Renal cortical epithelial cell (primary cell): ENCODE measurements around the gene MACROD2. TPM values are rescaled to one million over a fixed set of nuclear protein-coding genes. Genes with fewer than 3 reads are reported as not detected.
A peak's percentile ranks its signal among the peaks of the same experiment; 100 is the strongest.

Experiments
- DNase-seq: peaks from one replicate; pipeline ENCODE4 v3.0.0-alpha.2; 2011; ENCODE audit warnings: low read depth
- total RNA-seq: library from RNA; depleted of rRNA; stranded (reverse); fragments of >200 nt; gene quantifications from 2 replicates; pipeline ENCODE4 v1.2.3, GENCODE V29; 2014

Gene MACROD2
- total RNA-seq, 1 donor from 2014 or later, result 5.4 TPM

GRCh38 chr20:14860410-14860814 is 865.1 kb downstream of the MACROD2 start:
- peak; percentile 43 for DNase-seq

GRCh38 chr20:14861028-14861699 is 865.8 kb downstream of the MACROD2 start:
- no peak for DNase-seq

DNA sequence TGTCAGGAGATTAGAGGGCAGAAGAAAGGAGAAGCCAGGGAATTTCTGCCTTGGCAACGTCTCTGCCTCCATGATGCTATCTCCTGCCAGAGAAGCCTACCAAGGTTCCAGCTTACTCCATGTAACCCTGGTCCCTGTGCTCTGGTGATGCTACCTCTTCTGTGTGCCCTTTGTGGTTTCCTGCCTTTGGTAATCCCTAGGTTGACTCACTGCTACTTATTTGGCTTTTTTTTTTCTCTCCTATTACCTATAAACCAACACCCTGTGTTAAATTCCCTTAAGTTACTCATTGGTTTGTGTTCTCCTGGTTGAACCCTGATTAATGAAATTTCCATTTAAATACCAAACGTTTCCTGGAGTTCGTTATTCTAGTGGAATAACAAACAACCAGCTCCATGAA is 869.9 kb downstream of the MACROD2 start:
- peak; percentile 96 for DNase-seq

DNA sequence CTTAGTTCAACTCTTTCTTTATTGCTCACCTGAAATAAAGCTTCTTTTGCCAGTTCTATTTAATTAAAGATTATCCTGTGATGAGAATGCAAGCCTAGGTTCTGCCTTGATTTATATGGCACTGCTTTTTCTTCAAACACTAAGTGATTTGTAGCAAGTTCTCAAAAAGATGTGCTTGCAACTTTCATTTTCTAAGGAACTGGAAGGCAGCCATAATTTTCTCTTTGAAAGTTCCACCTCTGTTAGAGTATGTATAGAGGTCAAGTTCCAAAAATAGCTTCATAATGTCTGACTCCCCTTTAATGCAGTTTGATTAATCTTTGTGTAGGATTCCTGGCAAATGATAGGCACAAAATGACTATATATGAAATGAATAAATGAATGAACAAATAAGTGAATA is 870.4 kb downstream of the MACROD2 start:
- no peak for DNase-seq

DNA sequence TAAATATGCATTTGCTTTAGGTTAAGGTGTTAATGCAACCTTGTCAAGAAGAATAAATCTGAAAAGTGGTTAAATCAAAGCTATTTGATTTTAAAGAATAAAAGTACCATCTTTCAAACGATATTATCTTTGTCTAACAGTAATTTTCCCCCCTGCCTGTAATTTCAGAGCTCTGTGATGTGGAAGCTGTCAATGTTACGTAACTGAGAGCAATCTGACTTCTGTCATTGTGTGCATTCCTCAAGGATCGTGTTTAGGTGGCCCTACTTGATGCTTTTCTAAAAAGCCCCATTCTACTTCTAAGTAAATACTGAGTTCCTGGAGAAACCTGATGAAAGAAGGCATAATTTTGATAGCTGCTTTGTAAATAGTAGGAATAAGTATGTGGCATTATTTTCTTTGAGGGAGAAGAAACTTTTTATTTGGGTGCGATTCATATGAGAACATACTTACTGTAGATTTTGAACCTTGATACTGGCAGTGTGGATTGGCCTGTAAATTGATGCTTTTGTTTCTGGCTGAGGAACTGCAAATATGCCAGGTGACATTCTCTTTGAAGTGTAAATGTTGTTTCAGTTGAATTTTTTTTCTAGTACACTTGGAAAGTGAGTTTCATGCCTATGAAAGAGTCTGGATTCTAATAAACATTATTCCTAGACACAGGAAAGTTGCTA is 871.7 kb downstream of the MACROD2 start:
- DNase-seq, result no peak

- no peak for DNase-seq
These were observed 882.1 kb downstream of the MACROD2 start for GRCh38 chr20:14877301-14878028.

DNA sequence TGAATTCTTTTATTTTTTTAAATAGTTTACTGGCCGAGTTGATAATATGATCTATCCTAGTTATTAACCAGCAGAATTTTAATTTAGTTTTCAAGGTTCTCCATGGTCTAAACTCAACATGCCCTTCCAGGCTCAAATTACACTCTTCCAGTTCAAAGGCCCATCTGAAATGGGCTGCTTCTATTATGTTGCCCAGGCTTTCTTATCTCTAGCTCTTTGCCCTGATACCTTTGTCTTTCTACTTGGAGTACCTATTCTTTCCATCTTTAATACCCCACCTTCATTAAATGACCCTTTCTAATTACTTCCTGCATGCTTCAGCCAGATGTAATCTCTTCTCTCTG is 883.3 kb downstream of the MACROD2 start:
- DNase-seq, result no peak

DNA sequence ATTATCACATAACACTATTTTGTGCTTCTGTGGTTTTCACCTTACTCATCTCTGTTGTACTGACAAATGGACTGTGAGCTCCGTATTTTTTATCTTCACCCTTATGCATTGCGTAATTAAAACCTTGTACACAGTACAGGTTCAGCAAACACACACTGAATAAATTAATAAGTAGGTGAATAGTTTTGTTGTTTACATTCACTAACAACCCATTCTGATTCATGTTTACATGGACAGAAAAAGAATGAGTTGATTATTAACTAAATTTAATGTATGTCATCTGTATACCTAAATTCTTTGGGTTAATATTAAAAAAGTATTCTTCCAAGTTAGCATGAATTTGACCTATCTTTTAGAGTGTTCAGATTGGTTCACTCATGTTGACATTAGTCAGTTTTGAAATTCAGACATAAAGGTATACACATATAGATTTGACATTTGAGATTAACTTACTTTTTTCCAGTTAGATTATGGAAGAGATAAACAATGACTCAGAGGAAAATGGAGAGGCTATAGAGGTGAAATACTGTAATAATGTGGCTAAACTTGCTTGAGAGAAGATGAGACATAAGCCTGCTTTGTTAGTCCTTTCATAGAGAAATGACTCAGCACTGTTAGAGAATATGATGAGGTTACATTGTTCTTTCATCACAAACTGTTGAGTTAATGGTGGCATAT is 883.8 kb downstream of the MACROD2 start:
- DNase-seq, result peak; percentile 92

- DNase-seq, result no peak
These were observed 884.5 kb downstream of the MACROD2 start for GRCh38 chr20:14879839-14880238.

GRCh38 chr20:14881518-14881917 is 886.2 kb downstream of the MACROD2 start:
- no peak for DNase-seq

DNA sequence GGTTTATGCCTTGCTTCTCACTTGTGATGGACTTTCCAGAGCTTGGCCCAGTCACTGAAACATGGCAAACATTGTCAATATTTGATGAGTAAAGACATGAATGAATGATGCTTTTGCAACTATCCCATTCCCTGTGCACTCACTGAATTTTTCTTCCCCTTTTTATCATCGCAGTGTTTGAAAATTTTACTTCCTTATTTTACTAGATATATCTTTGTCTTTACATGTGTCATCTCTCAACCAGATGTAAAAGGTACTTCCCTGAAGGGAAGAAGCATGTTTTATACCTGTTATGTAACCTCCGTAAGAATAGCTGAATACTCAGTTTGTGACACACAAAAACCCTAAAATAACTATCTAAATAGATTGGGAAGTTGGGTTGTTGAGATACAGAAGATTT is 886.8 kb downstream of the MACROD2 start:
- no peak for DNase-seq

GRCh38 chr20:14882846-14883245 is 887.5 kb downstream of the MACROD2 start:
- peak; percentile 8 for DNase-seq

GRCh38 chr20:14883324-14883723 is 888.0 kb downstream of the MACROD2 start:
- peak; percentile 57 for DNase-seq

DNA sequence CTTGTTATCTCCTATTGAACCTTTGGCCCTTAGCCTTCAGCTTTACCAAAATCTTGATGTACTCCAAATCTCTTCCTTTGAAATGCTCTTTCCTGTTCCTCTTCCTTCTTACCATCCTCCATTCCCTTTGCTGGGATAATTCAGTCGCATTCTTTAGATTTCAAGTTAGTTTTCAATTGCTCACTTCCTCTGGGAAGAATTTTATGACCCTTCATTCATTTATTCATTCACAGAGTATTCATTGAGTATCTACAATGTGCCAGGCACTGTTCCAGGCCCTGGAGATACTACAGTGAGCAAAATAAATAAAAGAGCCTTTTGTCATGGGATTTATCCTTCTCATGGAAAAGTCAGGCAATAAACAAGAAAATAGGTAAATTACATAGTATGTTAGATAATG is 890.3 kb downstream of the MACROD2 start:
- peak; percentile 49 for DNase-seq

- DNase-seq, result no peak
These were observed 892.8 kb downstream of the MACROD2 start for GRCh38 chr20:14888134-14888533.

- no peak for DNase-seq
These were observed 894.4 kb downstream of the MACROD2 start for GRCh38 chr20:14889496-14890255.

DNA sequence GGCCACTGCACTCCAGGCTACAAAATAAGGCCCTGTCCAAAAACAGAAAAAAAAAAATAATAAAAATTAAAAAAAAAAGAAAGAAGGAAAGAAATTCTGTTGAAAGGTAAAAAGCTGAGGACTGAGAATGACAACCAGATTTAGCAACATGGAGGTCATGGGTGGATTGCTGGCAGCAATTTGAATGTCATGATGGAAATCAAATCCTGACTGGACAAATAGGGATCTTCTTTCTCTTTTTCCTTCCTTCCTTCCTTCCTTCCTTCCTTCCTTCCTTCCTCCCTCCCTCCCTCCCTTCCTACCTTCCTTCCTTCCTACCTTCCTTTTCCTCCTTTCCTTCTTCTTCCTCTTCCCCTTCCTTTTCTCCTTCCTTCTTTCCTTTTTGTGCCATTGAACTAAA is 895.4 kb downstream of the MACROD2 start:
- DNase-seq, result no peak

- DNase-seq, result no peak
These were observed 897.5 kb downstream of the MACROD2 start for GRCh38 chr20:14892782-14893181.

- no peak for DNase-seq
These were observed 901.3 kb downstream of the MACROD2 start for GRCh38 chr20:14896569-14896968.

DNA sequence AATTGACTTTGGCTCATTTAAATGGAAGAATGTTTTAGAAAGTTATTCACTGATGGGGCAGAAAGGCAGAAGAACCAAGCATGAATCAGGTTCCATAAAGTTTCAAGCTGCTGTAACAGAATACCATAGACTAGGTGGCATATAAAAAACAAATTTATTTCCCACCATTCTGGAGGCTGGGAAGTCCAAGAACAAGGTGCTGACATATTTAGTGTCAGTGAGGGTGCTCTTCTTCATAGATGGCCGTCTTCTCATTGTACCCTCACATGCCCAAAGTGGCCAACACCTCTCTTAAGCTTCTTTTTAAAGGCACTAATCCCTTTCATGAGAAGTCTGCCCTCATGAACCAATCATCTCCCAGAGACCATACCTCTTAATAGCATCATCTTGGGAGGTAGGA is 902.3 kb downstream of the MACROD2 start:
- DNase-seq, result no peak

DNA sequence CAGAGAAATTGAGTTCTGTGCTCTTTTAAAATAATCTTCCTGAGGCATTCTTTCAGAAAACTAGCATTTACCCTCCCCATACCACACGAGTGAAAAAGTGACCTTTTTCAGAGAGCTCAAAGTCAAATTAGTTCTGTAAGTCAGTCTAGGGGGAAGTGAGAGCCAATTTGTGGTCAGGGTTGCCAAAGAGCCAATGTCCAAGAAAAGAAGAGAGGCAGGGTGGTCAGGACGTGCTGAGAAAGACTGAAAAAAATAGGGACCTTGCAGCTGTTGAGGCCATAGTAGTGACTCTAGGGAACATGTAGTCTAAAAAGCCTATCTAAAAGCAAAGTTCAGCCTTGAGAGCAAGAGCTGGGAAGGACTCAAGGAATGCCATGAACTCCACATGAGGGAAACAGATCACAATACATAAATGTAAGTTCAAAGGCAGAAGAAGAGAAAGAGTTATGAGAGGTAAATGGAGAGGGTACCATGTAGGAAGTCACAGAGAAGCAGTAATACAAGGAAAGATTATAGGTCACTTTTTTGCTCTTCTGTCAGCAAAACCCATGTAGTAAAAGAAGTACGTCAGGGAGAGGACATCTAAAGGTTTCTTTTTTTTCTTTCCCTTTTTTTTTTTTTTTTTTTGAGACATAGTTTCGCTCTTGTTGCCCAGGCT is 907.2 kb downstream of the MACROD2 start:
- DNase-seq, result no peak
